ENCODE data around the gene MIP.
A peak's percentile ranks its signal among the peaks of the same experiment; 100 is the strongest.
"Not testable (repeated sequence)": the region's sequence is repeated elsewhere in the genome, so short reads cannot be mapped to it uniquely, and the experiment has no call there.

Gene MIP

DNA sequence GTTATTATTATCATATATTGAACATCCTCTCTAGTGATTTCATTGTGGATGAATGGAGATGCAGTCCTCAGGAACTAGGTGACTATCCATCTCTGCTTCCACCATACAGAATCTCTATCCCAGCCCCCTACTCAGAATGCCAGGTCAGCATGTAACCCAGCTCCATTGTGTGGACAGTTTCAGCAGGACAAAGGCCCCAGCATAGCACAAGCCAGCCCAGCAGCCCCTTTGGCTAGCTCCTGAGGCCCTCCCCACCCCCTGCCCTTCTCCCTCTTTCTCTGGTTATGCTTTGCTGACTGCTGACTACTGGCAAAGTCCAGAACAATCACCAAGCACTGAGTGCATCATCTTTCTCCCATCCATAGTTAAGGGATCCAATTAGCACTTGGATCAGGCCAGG is 8.1 kb upstream of the MIP start:
- DNase-seq = no peak

DNA sequence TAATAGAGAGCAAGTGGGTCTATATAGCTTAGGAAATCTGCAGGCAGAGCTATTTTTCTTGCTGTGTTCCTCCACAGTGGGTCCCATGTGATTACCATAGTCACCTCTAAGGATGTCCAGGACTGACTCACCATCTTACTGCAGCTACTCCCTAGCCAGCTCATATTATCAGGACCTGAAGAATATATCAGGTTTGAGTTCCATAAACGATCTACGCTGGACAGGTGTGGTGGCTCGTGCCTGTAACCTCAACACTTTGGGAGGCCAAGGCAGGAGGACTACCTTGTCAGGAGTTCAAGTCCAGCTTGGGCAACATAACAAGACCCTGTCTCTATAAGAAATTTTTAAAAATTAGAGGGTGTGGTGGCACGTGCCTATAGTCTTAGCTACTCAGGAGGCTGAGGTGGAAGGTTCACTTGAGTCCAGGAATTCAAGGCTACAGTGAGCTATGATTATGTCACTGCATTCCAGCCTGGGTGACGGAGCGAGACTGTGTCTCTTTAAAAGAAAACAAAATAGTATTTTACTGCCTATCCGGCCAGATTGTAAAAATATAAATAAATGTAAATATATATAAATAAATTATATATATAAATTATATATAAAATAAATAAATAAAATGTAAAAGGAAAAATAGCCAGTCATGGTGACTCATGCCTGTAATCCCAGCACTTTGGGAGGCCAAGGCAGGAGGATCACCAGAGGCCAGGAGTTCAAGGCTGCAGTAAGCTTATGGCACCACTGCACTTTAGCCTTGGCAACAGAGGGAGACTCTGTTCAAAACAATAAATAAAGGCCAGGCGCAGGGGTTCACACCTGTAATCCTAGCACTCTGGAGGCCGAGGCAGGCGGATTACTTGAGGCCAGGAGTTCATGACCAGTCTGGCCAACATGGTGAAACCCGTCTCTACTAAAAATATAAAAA is 7.0 kb upstream of the MIP start:
- no peak for DNase-seq

DNA sequence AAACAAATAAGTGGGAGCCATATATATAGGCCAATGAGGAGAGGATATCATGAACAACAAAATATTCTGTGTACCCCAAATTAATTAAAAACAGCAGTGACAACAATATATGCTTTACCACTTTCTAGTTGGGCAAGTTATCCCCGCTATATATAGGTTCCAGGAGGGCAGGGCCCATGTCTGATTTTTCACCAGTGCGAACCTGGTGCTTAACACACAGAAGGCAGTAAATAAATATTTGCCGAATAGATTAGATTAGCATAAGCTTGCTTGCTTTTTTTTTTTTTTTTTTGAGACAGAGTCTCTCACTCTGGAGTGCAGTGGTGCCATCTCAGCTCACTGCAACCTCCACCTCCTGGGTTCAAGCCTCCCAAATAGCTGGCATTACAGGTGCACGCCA is 3.4 kb upstream of the MIP start:
- no peak for DNase-seq

DNA sequence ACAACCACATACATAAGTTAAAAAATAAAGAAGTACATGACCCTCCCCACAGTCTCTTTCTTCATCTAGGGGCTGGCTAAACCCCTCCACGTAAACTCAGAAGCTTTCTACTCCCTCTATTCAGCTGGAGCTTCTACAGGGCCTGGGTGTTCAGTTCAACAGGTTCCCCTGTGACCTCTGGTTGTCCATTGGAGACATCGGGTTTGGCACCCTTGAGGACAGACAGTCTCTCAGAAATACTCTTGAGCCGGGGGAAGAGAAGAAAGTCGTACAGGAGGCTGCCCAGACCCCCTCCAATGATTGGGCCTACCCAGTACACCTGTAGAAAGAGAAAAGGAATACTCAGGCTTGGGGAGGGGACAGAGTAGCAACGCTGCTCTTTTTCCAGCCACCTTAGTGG is 3.3 kb downstream of the MIP start:
- no peak for DNase-seq

DNA sequence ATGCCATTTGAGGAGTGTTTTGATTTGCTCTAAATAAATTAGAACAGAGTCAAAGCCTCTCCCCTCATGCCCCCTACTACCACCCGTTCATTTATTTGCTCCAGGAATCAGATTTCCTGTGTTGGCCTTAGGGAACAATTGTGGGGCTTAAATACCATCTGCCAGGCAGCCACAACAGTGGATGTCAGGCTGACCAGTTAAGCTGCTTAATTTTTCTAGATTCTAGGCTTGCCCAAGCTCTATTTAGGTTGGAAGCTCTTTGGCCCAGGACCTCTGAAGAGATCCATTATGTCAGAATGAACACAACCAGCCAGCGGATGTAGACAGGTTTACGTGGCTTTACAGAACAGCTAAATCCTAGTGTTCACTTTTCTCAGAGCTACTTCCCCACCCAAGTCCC is 4.2 kb downstream of the MIP start:
- DNase-seq = no peak

DNA sequence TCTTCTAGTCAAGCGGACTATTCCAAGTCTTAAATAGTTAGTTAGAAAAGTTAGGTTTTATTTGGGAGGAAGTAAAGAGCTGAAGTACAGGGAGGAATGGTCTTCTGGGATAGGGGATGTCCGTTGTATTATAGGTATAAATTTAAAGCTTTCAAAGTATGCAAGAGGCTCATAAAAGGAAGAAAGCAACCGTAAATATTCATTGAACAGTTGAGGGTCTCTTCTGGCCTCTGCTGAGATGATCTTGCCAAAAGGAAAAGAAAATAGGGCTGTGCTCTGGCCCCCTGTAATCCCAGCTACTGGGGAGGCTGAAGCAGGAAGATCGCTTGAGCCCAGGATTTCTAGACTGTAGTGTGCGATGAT is 4.9 kb downstream of the MIP start:
- no peak for DNase-seq

DNA sequence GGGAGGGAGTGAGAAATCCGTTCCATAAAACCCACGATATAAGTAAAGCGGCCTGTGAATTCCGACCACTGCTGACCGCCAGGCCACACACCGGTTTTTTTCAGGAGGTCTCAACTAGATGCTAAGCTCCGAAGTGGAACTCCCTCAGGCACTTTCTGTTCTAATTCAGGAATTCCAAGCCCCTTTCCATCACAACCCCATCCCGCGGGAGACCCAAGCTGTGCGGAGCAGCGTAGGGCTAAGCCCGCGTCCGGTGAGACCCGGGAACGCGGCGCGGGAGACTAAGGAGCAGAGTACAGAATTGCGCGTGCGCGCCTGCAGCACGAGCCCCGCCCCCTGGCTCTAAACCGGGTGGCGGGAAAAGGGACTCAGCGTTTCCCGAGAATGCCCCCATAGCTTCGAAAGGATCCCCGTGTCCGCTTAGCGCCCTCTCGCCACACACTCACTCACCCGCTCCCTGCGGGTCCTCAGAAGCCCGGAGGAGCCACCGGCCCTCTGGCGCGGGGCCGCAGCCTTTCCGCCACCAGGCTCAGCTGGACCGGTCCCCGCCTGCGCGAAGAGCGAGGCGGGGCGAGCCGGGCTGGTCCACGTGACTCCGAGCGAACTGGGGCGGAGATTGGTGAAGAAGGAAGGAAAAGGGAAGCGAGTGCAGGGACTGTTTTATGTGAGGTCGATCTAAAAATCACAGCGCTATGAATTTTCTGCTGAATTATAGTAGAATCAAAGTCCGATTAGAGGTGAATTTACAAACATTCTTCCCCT is 5.4 kb downstream of the MIP start, which contains the start of gene TIMELESS:
TSS of gene TIMELESS (minus strand) at position 567 of the 762 bp plus-strand sequence. CDS start 15,256 bp downstream, outside the sequence.
- peak; percentile 98 for DNase-seq

DNA sequence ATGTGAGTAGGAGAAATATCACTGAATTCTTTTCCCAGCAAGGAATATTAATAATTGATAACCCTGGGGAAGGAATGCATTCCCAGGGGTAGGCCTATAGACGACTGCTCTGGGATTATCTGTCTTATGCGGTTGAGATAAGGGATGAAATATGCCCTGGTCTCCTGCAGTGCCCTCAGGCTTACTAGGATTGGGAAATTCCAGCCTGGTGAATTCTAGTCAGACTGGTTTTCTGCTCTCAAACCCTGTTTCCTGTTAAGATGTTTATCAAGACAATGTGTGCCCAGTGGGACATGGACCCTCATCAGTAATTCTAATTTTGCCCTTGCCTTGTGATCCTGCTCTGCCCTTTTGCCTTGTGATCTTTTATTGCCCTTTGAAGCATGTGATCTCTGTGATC is 11.2 kb downstream of the MIP start:
- not testable (repeated sequence) for DNase-seq

DNA sequence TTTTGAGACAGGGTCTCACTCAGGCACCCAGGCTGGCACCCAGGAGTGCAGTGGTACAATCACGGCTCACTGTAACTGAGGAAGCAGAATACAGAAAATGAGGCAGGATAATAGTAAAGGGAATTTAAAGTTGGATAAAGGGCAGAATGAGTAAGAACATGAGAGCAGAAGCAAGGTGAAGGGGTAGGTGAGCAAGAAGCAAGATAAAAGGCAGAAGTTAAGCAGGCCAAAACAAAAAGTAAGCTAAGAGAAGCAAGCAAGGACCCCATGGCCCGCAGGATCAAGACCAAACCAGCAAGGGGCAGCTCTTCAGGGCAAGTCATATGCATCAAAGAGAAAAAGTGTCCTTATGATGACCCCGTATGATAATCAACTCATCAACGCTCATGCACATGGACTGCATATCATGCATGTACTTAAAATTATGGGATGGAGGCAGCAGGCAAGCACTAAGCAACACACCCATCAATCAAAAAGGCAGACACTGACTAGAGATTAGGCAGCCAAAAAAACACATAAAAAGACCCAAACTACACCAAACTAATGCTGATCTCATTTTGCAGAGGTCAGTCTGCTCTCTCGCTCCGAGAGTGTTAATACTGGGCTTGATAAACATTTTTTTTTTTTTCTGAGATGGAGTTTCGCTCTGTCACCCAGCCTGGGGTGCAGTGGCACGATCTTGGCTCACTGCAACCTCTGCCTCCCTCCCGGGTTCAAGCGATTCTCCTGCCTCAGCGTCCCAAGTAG is 16.9 kb downstream of the MIP start:
- DNase-seq = peak; percentile 76

DNA sequence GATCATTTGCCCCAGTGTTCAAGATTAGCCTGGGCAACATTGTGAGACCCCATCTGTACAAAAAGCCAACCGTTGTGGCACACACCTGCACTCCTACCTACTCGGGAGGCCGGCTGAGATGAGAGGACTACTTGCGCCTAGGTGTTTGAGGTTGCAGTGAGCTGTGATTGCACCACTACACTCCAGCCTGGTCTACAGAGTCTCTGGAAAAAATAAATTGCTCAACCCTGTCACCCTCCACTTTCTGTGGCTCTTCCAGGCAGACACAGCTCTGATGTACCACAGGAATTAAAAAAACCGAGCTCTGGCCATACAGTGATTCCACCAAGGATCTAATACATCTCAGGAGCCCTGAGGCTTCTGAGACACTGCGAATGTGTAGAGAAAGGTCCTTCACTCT is 19.6 kb downstream of the MIP start:
- DNase-seq = no peak

DNA sequence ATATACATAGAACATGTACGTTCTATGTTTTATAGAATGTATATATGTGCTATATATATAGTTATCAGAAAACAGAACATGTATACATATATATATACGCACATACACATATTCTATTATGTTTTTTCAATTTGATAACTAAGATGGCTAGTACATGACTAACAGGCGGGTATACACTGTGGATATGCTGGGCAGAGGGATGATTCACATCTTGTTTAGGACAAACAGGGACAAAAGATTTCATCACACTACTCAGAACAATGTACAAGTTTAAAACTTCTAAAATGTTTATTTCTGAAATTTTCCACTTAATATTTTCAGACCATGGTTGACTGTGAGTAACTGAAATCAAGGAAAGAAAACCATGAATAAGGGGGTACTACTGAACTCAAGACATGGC is 22.6 kb downstream of the MIP start:
- no peak for DNase-seq

DNA sequence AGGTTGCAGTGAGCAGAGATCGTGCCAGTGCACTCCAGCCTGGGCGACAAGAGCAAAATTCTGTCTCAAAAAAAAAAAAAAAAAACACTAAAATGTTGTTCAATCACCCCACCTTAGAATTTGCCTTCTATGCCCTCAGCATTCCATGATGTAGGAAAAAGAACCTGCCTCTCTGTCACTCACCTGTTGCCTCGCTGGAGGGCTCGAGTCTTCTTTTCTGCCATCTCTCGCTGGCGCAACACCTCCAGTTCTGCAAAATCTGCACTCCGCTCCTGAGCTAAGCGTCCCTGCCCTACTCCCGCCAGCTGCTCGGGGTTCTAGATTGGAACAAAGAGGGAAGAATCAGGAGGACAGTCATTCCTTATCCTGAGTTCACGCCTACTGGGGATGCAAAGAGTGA is 23.2 kb downstream of the MIP start:
- DNase-seq = no peak

DNA sequence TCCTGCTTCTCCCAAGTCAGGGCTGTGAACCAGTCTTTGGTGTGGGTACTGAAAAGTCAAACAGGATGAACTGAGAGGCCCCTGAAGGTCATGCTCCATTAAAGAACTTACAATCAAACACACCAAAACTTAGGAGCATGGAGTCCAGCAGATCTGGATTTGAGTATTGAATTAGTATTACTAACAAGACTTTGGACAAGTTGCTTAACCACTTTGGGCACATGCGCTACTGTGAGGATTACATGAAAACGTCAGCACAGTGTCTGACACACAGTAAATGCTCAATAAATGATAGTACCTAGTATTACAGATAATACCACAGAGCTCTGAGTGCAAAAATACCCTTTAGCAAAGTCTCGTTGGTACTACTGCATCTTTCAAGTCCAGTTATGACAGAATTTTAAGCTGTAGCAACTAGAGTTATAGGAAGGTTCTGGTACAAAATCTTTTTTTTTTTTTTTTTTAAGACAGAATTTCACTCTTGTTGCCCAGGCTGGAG is 28.5 kb downstream of the MIP start:
- no peak for DNase-seq

DNA sequence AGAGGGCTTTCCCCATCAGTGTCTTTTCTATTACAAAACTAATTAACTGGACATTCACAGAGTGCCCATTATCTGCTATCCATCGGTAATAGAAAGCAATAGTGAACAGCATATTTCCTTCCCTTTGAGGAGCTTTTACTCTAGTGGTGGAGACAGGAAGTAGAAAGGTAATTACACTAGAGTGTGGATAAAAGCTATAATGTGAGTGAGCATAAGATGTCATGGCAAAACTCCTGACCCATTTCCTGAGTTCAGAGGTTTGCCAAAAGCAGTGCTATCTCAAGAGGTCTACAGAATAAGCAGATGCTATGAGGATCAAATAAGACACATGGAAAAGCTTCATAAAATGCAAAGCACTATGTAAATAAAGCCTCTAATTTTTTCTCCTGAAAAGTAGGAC is 29.3 kb downstream of the MIP start:
- no peak for DNase-seq

DNA sequence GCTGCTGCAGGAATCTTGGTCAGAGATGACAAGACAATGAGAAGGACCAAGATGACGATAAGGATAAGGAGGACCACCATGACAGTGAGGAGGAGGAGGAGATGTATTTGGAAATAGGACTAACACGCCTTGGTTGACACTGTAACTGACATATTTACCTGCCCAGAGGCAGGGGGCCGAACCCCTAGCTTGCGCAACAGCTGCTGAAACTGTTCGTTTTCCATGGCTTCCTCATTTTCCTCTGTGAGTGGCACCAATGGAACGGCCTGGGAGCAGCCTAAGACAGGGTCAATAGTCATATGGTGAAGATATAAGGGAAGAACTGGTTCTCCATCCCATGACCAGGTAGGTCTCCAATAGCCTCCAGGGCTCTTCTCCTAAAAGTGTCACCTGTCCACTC is 34.0 kb downstream of the MIP start:
- no peak for DNase-seq

DNA sequence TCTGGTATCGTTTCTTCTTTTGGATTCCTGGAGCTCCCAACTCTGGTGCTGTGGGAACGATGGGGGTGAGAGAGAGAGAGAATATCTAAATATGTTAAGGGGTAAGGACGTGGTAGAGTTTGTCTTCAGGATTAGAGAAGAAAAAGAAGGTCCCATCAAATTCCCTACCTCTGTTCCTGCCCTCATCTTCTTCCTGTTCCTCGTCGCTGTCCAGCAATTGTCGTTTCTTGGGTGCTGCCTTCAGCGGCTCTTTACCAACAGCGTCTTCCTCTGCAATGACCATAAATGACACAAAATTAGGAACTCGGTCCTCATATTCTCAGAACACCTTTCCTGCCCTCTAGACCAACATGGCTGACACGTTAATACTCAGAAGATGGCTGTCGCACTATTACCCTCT is 36.7 kb downstream of the MIP start:
- DNase-seq = no peak

DNA sequence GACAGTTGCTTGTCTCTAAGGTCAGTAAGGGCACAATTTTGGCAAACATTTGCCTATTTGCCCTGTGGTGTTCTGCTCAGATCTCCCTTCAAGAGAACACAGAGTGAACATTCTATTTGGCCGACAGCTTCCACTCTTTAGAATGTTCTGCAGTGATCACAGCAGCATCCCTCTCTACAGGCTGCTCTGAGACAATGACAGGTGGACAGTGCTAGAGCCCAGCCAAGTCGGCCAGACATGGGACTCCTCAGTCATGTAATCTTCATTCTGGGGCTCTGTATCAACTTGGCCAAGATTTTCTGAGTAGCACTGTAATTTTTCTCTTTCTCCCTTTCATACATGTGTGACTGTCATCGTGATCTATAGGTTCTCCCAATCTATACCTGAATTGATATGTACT is 40.1 kb downstream of the MIP start:
- no peak for DNase-seq

DNA sequence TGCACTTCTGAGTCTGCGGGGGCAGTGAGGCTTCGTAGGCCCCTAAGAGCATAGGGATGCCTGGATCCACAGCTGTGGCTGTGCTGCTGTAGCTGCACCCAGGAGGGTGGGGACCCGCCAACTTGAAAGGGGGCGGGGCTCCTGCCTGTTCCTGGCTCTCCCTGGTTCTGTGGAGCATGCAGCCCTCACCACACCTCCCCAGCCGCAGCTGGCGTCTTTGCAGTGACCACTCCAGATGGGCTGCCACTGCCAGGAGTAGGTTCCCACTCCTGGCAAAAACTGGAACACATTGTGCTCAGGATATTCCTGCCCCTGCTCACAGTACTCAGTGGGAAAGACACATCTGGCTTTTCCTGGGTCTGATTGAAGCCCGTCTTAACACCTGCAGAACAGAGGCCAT is 41.1 kb downstream of the MIP start:
- DNase-seq = no peak

DNA sequence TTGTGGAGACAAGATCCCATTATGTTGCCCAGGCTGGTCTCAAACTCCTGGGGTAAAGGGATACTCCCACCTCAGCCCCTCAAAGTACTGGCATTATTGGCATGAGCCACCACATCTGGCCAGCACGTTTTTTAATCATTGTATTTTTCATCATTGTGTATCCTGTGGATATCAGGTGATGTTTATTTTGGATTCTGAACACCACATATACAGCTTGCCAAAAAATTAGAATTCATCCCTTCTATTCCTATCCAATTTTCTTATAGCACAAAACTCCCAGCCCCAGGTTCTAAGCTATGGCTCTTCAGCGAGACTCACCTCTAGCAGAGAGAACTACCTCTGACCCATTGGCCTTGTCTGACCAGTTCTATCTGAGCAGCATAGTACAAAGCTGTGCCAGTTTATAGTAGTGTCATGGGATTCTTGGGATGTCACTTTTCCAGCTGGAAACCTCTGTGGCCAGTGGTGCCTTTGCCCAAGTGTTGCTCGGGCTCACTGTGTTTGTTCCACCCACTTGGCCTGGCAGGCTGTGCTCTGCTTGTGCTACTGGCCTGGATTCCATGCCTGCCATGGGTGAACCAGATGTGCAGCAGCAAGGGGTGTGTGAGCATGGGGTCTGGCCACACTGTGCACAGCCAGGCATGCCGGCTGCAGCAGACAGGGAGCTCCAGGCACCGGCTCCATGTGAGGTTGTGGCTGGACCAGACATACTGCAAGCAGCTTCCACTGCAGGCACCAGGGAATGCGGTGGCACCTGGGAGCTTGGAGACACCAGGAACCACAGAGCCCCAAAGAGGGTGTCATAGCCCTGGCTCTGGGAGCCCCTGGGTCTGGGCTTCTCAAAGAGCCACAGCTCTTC is 42.4 kb downstream of the MIP start:
- DNase-seq = no peak

DNA sequence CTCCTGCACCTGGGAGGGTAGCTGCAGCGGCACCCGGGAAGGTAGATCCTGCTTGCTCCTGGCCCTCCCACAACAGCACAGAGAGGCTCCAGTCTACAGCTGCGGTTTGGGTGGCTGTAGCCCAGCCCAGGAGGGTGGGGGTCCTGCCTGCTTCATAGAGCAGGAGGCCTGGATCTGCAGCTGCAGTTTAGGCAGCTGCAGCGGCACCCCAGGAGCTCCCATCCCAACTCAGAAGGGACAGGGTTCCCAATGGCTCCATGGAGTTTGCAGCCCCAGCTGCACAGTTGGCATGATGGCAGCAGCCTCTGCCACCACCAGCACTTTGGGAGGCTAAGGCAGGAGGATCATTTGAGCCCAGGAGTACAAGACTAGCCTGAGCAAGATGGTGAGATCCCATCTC is 43.7 kb downstream of the MIP start:
- DNase-seq = no peak

DNA sequence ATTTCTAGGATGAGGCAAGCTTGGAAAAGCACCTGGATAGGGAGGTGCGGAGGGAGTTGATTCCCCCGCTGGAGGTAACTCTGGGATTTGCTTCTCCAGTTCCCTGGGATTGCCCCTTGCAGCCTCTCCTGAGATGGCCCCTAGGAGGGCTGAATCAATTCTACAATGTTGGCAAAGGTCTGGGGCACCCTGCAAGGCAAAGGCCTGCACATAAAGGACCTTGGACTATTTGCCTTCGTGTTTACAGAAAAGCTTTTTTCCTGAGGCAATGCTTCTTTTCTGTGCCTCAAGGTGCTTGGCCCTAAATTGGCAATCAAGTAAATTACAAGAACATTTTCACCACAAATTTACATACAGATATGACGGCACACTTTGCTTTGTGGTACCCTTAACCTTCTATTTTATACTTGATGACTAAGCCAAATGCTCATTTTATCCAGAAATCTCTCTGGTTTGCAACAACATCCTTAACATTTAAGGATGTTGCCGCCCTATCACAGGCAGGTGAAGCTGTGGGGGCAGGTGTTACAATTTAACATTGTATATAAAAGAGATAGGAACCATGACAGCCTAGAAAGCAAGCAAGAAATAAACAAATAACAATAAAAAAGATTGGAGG is 45.5 kb downstream of the MIP start:
- DNase-seq = no peak

DNA sequence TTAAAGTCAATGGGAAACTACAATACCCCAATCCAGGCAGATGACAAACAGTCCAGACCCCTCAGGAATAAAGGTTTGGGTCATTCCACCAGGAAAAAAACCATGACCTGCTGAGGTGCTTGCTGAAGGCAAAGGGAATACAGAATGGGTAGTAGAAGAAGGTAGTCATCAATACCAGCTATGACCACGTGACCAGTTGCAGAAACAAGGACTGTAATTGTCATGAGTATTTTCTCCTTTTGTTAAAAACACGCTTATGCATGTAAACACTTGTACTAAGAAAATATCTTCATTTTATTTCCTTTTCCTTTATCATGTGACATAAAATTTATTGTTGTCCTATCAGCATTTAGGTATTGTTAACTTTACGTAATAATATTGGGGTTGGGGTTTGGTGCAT is 50.2 kb downstream of the MIP start:
- not testable (repeated sequence) for DNase-seq

Data from OCI-M1 (cell line).